Measurements from ENCODE around the gene C9orf72.
"Not testable (repeated sequence)": the region's sequence is repeated elsewhere in the genome, so short reads cannot be mapped to it uniquely, and the experiment has no call there.

C9orf72 gene

GRCh38 chr9:27514551-27514950 is 58.7 kb downstream of the C9orf72 start:
- TF ChIP-seq, protein P1, sequence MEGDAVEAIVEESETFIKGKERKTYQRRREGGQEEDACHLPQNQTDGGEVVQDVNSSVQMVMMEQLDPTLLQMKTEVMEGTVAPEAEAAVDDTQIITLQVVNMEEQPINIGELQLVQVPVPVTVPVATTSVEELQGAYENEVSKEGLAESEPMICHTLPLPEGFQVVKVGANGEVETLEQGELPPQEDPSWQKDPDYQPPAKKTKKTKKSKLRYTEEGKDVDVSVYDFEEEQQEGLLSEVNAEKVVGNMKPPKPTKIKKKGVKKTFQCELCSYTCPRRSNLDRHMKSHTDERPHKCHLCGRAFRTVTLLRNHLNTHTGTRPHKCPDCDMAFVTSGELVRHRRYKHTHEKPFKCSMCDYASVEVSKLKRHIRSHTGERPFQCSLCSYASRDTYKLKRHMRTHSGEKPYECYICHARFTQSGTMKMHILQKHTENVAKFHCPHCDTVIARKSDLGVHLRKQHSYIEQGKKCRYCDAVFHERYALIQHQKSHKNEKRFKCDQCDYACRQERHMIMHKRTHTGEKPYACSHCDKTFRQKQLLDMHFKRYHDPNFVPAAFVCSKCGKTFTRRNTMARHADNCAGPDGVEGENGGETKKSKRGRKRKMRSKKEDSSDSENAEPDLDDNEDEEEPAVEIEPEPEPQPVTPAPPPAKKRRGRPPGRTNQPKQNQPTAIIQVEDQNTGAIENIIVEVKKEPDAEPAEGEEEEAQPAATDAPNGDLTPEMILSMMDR (conservative IDR thresholded peaks at IDR 0.05; ENCODE audit: control insufficient read depth, insufficient read depth, low read depth, low read length) = no peak
- H3K4me3 ChIP-seq (ENCODE audit: control insufficient read depth, low read depth, low read length) = no peak overlapping the region
- DNase-seq (ENCODE audit: low read depth) = no peak

DNA sequence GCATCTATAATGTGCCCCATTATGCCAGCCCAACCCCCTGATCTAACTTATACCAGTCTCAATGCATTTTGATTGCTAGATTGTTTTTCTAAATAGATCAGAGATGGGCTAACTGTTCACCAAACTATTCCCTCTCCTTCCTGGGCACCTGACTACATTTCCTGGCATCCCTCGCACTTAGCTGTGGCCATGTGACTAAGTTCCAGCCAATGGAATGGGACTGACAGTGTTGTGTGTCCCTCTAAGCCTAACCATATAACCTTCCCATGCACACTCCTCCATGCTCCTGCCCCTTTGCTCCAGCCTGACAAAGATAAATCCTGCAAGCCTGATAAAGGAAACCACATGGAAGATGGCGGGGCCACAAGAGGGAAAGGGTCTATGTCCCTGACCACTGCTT is 61.5 kb downstream of the C9orf72 start:
- TF ChIP-seq, protein P1 (conservative IDR thresholded peaks at IDR 0.05; ENCODE audit: control insufficient read depth, insufficient read depth, low read depth, low read length) = no peak
- H3K4me3 ChIP-seq (ENCODE audit: control insufficient read depth, low read depth, low read length) = no peak overlapping the region
- no peak for DNase-seq (ENCODE audit: low read depth)

DNA sequence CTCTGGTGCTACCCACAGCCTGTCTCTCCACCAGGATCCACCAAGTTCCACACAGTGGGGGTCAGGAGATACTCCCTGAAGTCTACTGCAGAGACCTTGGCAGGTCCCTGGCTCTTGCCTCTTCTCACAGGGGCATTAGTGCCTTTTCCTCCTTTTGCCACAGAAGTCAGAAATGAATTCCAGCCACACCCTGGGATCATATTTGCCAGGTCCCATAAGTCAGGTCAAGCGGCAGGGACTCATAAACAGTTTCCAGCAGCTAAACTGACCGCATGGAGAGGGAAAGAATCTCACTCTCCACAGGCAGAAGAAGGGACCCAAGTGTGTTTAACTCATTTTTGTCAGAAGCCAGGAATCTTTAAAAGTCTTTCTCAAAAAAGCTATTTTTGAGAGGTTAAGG is 62.5 kb downstream of the C9orf72 start:
- no peak overlapping the region for H3K4me3 ChIP-seq (ENCODE audit: control insufficient read depth, low read depth, low read length)
- TF ChIP-seq, protein P1 (conservative IDR thresholded peaks at IDR 0.05; ENCODE audit: control insufficient read depth, insufficient read depth, low read depth, low read length) = no peak
- DNase-seq (ENCODE audit: low read depth) = no peak

DNA sequence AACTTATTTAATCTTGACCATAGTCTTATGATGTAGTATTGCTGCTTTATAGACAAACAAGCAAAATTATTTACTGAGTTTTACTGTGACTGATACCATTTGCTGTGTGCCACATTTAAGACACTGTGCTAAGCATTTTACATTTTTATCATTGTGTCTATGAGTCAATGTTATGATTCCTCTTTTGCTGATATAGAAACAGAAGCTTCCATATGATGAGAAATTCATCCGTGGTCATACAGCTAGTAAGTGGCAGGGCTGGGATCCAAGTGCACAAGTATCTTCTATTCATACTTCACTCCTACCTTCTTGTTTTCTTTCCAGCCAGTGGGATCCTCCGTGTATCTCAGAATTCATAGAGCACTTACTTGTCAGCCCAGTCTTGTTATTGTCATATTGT is 66.3 kb downstream of the C9orf72 start:
- TF ChIP-seq, protein P1 (conservative IDR thresholded peaks at IDR 0.05; ENCODE audit: control insufficient read depth, insufficient read depth, low read depth, low read length) = no peak
- DNase-seq (ENCODE audit: low read depth) = no peak
- no peak overlapping the region for H3K4me3 ChIP-seq (ENCODE audit: control insufficient read depth, low read depth, low read length)

- TF ChIP-seq, protein P1 (conservative IDR thresholded peaks at IDR 0.05; ENCODE audit: control insufficient read depth, insufficient read depth, low read depth, low read length) = no peak
- no peak overlapping the region for H3K4me3 ChIP-seq (ENCODE audit: control insufficient read depth, low read depth, low read length)
- DNase-seq (ENCODE audit: low read depth) = no peak
Measured at GRCh38 chr9:27505744-27506161, 67.5 kb downstream of the C9orf72 start.

DNA sequence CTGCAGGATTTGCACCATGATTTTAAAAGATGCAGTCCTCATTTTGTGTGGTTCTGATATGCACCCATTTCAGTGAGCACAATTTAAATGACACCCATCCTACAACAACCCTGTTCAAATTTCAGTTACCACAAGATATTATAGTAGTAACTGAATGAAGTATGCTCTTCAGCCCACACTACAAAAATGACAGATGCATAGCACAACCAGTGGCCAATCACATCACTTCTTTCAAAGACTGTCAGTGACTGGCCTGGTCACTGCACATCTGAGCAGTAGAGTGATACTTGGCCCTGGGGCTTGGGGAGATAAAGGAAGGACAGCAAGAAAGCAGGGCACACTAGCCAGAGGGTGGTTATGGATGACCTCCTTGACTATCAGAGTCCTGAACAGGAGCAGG is 69.0 kb downstream of the C9orf72 start:
- H3K4me3 ChIP-seq (ENCODE audit: control insufficient read depth, low read depth, low read length) = no peak overlapping the region
- TF ChIP-seq, protein P1 (conservative IDR thresholded peaks at IDR 0.05; ENCODE audit: control insufficient read depth, insufficient read depth, low read depth, low read length) = no peak
- no peak for DNase-seq (ENCODE audit: low read depth)

GRCh38 chr9:27503623-27504022 is 69.7 kb downstream of the C9orf72 start:
- TF ChIP-seq, protein P1 (conservative IDR thresholded peaks at IDR 0.05; ENCODE audit: control insufficient read depth, insufficient read depth, low read depth, low read length) = no peak
- DNase-seq (ENCODE audit: low read depth) = no peak
- no peak overlapping the region for H3K4me3 ChIP-seq (ENCODE audit: control insufficient read depth, low read depth, low read length)

DNA sequence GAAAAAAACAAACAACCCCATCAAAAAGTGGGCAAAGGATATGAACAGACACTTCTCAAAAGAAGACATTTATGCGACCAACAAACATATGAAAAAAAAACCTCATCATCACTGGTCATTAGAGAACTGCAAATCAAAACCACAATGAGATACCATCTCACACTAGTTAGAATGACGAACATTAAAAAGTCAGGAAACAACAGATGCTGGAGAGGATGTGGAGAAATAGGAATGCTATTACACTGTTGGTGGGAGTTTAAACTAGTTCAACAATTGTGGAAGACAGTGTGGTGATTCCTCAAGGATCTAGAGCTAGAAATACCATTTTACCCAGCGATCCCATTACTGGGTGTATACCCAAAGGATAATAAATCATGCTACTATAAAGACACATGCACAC is 72.4 kb downstream of the C9orf72 start:
- not testable (repeated sequence) for DNase-seq (ENCODE audit: low read depth); H3K4me3 ChIP-seq (ENCODE audit: control insufficient read depth, low read depth, low read length)

All from fibroblast of mammary gland (primary cell).